T-cell (primary cell): ENCODE results near the gene CD160. TPM values are rescaled to one million over a fixed set of nuclear protein-coding genes. Genes with fewer than 3 reads are reported as not detected.

Source experiments
- ATAC-seq, 4 experiments: fragments of 200-7000 bp in 3 of 4; fragments of 150-1000 bp in 1 of 4; cut with Tn5 transposase; replicated peaks in 1 of 4; 1 replicate in 3 of 4; 2 replicates in 1 of 4; pipeline ENCODE4 v1.10.0; 2021; ENCODE audit warnings: moderate library complexity in 3 of 4, mild to moderate bottlenecking in 2 of 4, moderate number of reproducible peaks in 1 of 4
- CTCF ChIA-PET, 2 donors: fragments of 300-600 bp; sonication (Branson Sonifier 250); formaldehyde crosslinking; loops; one replicate each; lab custom pipeline; 2022; ENCODE audit warnings: antibody characterized with exemption in 2 of 2; lab: Charles Lee
- POLR2A ChIA-PET, 2 donors: fragments of 300-600 bp; sonication (Branson Sonifier 250); formaldehyde crosslinking; loops; one replicate each; lab custom pipeline; 2022; ENCODE audit warnings: antibody characterized with exemption in 2 of 2; lab: Charles Lee
- DNase-seq, 35 experiments: peaks; one replicate each; pipeline versions ENCODE4 v3.0.0 to v3.0.0-alpha.2; 2013 to 2023
- H3K27ac ChIP-seq: one replicate; pipeline ENCODE4 v1.5.1; 2013; ENCODE audit warnings: low read length
- H3K27me3 ChIP-seq, 2 experiments: replicated peaks in 1 of 2; 1 replicate in 1 of 2; 2 replicates in 1 of 2; pipeline versions ENCODE4 v1.6.1 to v1.7.0; 2013; ENCODE audit warnings: low read length in 1 of 2, mixed read lengths in 1 of 2; ENCODE audit not compliant: control insufficient read depth in 2 of 2, insufficient read depth in 2 of 2; ENCODE audit errors: extremely low read depth in 1 of 2
- H3K36me3 ChIP-seq, 2 donors: 1 replicate in 1 of 2; 2 replicates in 1 of 2; pipeline versions ENCODE4 v1.6.1 to v1.7.0; 2013; ENCODE audit warnings: low read length in 1 of 2; ENCODE audit not compliant: control insufficient read depth in 2 of 2, insufficient read depth in 1 of 2; ENCODE audit errors: extremely low read depth in 1 of 2
- H3K4me1 ChIP-seq, 2 experiments: 1 replicate in 1 of 2; 2 replicates in 1 of 2; pipeline versions ENCODE4 v1.6.1 to v1.7.0; 2013; ENCODE audit warnings: low read length in 2 of 2, mixed read lengths in 1 of 2; ENCODE audit not compliant: insufficient read depth in 2 of 2, control insufficient read depth in 1 of 2; ENCODE audit errors: extremely low read depth in 1 of 2
- H3K4me3 ChIP-seq, 2 donors: 1 replicate in 1 of 2; 2 replicates in 1 of 2; pipeline versions ENCODE4 v1.5.1 to v1.7.0; 2013; ENCODE audit warnings: mild to moderate bottlenecking in 2 of 2, low read length in 1 of 2, moderate library complexity in 1 of 2; ENCODE audit not compliant: control insufficient read depth in 1 of 2; ENCODE audit errors: extremely low read depth in 1 of 2
- H3K9me3 ChIP-seq: 2 replicates; pipeline ENCODE4 v1.7.0; 2013
- H3K27ac Mint-ChIP-seq, 2 donors: one replicate each; pipeline ENCODE4 v1.8.0; 2020 to 2021; ENCODE audit warnings: mild to moderate bottlenecking in 2 of 2, mixed read lengths in 2 of 2
- H3K27me3 Mint-ChIP-seq, 2 donors: one replicate each; pipeline ENCODE4 v1.8.0; 2021 to 2022; ENCODE audit warnings: mixed read lengths in 2 of 2
- H3K36me3 Mint-ChIP-seq: one replicate; pipeline ENCODE4 v1.8.0; 2021; ENCODE audit warnings: mixed read lengths
- H3K4me1 Mint-ChIP-seq, 3 donors: one replicate each; pipeline ENCODE4 v1.8.0; 2020 to 2022; ENCODE audit warnings: mixed read lengths in 3 of 3, mild to moderate bottlenecking in 1 of 3
- H3K4me3 Mint-ChIP-seq, 3 donors: one replicate each; pipeline ENCODE4 v1.8.0; 2020 to 2022; ENCODE audit warnings: mild to moderate bottlenecking in 3 of 3, mixed read lengths in 3 of 3, moderate library complexity in 3 of 3
- H3K9me3 Mint-ChIP-seq, 3 donors: one replicate each; pipeline ENCODE4 v1.8.0; 2020 to 2022; ENCODE audit warnings: mixed read lengths in 3 of 3
- WGBS: methylation state at CpG from one replicate; pipeline ENCODE4 v1.1.5; 2013; ENCODE audit warnings: missing lambda C conversion rate; ENCODE audit not compliant: insufficient coverage; 5-methylcytosine and 5-hydroxymethylcytosine counted together
- total RNA-seq, 35 experiments: library from RNA in 6 of 35; stranded (reverse) in 6 of 35; fragments of 120-200 nt in 1 of 35; gene quantifications; one replicate each; pipeline versions ENCODE4 v1.2.1 to v1.2.4 and lab custom pipeline; 2013 to 2026

The CD160 gene
- total RNA-seq, 5 donors from 2014 or later (not counting 1 experiment from before 2014, with no cell fraction given): 0.53 to 9.1 (median 1.7) TPM

DNA sequence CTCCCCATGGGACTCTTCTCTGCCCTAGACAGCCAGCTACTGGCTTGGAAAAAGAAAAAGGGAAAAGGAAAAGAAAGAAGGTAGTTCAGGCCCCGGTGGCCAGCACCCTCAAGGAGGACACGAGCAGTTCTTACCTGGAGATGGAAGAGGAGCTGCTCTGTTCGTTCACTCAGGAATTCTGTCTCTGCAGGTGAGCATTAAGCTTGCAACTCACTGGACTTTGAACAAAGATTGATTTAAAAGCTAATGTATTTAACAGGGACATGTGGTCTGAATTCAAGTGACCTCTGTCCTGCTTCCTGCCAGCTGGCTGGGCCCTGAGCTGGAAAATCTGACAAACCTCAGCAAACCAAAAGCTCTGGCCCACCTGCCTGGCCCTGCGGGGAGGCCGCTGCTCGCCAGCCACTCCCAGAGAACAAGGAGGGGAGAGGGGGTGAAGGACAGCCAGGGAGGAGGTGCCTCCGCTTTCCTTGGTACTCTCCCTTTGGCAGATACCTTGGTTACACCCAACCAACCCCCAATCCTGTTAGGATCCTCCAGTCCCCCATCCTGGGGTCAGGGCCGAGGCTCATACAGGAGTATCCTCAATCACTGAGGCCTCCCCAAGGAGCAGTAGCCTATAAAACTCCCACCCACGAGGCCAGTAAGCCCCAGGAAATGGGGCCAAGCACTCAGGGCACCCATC lies 12.0 kb upstream of the CD160 start, which contains the start of gene PDZK1:
Gene PDZK1 (minus strand): TSS at position 186 of the 685 bp plus-strand sequence. CDS start 19,347 bp downstream, outside the sequence.
- H3K36me3 Mint-ChIP-seq: no peaks in the 10 kb centered on the region
- no peak for ATAC-seq
- H3K27me3 ChIP-seq: no peaks in the 10 kb centered on the region
- H3K9me3 ChIP-seq: no peaks in the 10 kb centered on the region
- no peak within 1 kb of the TSS for H3K27ac Mint-ChIP-seq
- H3K4me1 ChIP-seq: no peaks in the 10 kb centered on the region
- DNase-seq: no peak
- H3K36me3 ChIP-seq: no peaks in the 10 kb centered on the region
- H3K27me3 Mint-ChIP-seq: no peaks in the 10 kb centered on the region
- ChIA-PET CTCF (no interaction called here), POLR2A (no interaction called here)
- H3K4me3 Mint-ChIP-seq: no peak within 1 kb of the TSS
- H3K4me3 ChIP-seq: no peak within 1 kb of the TSS
- H3K27ac ChIP-seq: no peak within 1 kb of the TSS
- H3K4me1 Mint-ChIP-seq: no peaks in the 10 kb centered on the region
- 68% methylated on average over 3 of the region's 9 CpGs for WGBS
- H3K9me3 Mint-ChIP-seq: no peaks in the 10 kb centered on the region

DNA sequence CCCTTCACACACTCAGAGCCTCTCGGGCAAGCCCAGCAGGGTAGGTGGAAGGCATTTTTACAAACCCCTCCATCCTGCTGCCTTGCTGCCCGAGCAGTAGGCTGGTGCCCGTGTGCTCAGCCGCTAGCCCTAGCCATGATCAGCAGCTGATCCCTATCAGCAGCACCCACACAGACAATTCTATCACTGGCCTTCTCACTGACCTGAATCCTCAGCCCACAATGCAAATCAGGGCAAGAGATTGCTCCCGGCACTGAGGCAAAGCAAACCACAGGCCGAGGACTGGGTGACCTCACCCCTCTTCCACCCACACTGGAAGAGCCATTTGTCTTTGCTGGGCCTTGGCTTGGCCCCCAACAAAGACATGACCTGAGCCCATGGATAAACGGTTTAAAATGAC lies 11.2 kb upstream of the CD160 start:
- H3K4me1 Mint-ChIP-seq: no peaks in the 10 kb centered on the region
- CTCF ChIA-PET: no interaction called here
- no peak for ATAC-seq

GRCh38 chr1:145710291-145711027 lies 8.8 kb upstream of the CD160 start:
- no peaks in the 10 kb centered on the region for H3K27me3 ChIP-seq
- POLR2A ChIA-PET: no interaction called here

More for the DNA sequence above, 11.2 kb upstream of the CD160 start:
- Histone ChIP-seq H3K27ac (no peak overlapping the region), H3K4me1 (no peaks in the 10 kb centered on the region), H3K27me3 (no peaks in the 10 kb centered on the region), H3K9me3 (no peaks in the 10 kb centered on the region), H3K36me3 (no peaks in the 10 kb centered on the region), H3K4me3 (no peak overlapping the region)
- Mint-ChIP-seq H3K9me3 (no peaks in the 10 kb centered on the region), H3K4me3 (no peak overlapping the region), H3K27ac (no peak overlapping the region), H3K27me3 (no peaks in the 10 kb centered on the region), H3K36me3 (no peaks in the 10 kb centered on the region)
- no peak for DNase-seq
- POLR2A ChIA-PET: no interaction called here
- WGBS: 46% methylated on average over 5 of the region's 7 CpGs

DNA sequence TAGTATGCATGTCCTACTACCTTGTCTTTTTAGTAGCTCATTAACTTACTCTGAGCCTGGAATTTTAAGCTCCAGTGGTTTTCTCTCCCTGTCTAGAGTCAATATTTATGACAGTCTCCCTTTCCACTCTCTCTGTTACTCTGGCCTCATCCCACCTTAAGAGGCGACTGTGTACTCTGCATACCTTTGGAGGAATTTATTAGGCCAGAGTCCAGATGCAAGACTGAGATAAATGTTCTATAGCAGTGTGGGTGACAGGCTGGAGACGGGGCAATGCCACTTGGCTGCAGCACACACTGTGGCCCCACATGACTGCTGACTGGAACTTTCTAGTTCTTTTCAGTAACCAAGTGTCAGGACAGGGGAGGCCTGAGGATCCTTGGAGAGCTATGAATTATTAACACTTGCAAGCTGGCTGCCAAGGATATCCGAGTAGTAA lies 8.1 kb upstream of the CD160 start:
- H3K9me3 ChIP-seq: no peaks in the 10 kb centered on the region
- H3K9me3 Mint-ChIP-seq: no peaks in the 10 kb centered on the region

More at GRCh38 chr1:145710291-145711027, 8.8 kb upstream of the CD160 start:
- Mint-ChIP-seq H3K27me3 (no peaks in the 10 kb centered on the region), H3K9me3 (no peaks in the 10 kb centered on the region), H3K4me1 (no peaks in the 10 kb centered on the region), H3K27ac (no peak overlapping the region), H3K36me3 (no peaks in the 10 kb centered on the region), H3K4me3 (no peak overlapping the region)
- DNase-seq (no peak), ATAC-seq (no peak)
- WGBS: no CpG with 5 or more reads among the region's 4 CpGs
- peaks cover 0 to 3% of the 10 kb centered on the region in 2 experiments for H3K4me1 ChIP-seq
- no peaks in the 10 kb centered on the region for H3K36me3 ChIP-seq
- H3K4me3 ChIP-seq: no peak overlapping the region
- H3K27ac ChIP-seq: no peak overlapping the region
- CTCF ChIA-PET: no interaction called here
- no peaks in the 10 kb centered on the region for H3K9me3 ChIP-seq

GRCh38 chr1:145714524-145715111 lies 4.7 kb upstream of the CD160 start:
- POLR2A ChIA-PET: no interaction called here
- Mint-ChIP-seq H3K27me3 (peaks cover 0 to 5% of the 10 kb centered on the region in 2 donors), H3K27ac (no peak overlapping the region), H3K36me3 (no peaks in the 10 kb centered on the region), H3K4me1 (peaks cover 0 to 14% (median 11%) of the 10 kb centered on the region in 3 donors), H3K9me3 (no peaks in the 10 kb centered on the region), H3K4me3 (no peak overlapping the region)
- Histone ChIP-seq H3K4me3 (no peak overlapping the region), H3K27ac (no peak overlapping the region), H3K27me3 (no peaks in the 10 kb centered on the region), H3K9me3 (no peaks in the 10 kb centered on the region), H3K4me1 (peaks cover 0 to 37% of the 10 kb centered on the region in 2 experiments), H3K36me3 (no peaks in the 10 kb centered on the region)
- CTCF ChIA-PET: interaction anchor here in 1 of 2 donors (0.6 kb wide), 2 partner anchors 29 to 61 kb away, joined by 3 read pairs; no protein-coding TSS in a partner anchor
- DNase-seq (no peak), ATAC-seq (no peak)
- 79% methylated on average over 4 of the region's 6 CpGs for WGBS

More for the DNA sequence above, 8.1 kb upstream of the CD160 start:
- DNase-seq: no peak
- no peaks in the 10 kb centered on the region for H3K36me3 Mint-ChIP-seq
- ChIA-PET POLR2A (no interaction called here), CTCF (no interaction called here)
- Histone ChIP-seq H3K27me3 (no peaks in the 10 kb centered on the region), H3K36me3 (no peaks in the 10 kb centered on the region), H3K4me3 (no peak overlapping the region), H3K27ac (no peak overlapping the region), H3K4me1 (peaks cover 0 to 9% of the 10 kb centered on the region in 2 experiments)
- 100% methylated on average over 1 of the region's 3 CpGs for WGBS
- H3K27me3 Mint-ChIP-seq: no peaks in the 10 kb centered on the region
- no peak overlapping the region for H3K4me3 Mint-ChIP-seq
- no peak overlapping the region for H3K27ac Mint-ChIP-seq
- no peak for ATAC-seq
- H3K4me1 Mint-ChIP-seq: no peaks in the 10 kb centered on the region

DNA sequence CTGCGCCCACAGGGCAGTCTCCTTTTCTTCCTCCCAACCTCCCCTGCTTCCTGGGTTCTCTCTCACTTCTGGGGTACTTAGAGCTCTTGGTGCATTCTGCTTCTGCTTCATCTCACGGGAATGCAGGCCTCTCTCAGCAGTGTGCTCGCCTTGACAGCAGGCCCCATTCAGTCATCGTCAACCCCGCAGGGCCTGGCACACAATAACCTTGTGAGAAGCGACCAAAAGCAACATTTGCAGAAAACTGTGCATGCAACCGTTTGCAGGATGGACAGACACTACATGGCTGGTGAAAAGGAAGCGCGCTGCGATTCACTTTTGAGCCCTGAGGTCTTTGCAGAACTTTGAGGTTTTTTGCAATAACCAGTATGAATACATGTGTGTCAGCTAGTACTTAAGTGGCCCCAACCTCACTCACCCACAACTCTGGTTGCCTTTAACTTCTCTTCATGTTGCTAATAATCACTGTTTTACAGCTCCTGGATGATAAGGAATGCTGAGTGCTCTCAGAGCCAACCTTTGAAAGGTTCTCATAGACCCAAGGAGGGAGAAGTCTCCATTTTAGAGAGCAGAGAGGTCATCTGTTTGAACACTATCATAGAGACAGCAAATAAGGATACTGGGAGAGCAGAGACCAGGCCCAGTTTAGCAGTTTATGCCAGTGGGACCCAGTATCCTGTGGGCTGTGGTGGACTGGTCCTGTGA lies 2.5 kb upstream of the CD160 start:
- no peaks in the 10 kb centered on the region for H3K36me3 ChIP-seq
- ChIA-PET POLR2A (no interaction called here), CTCF (no interaction called here)
- H3K9me3 ChIP-seq: no peaks in the 10 kb centered on the region
- H3K27ac Mint-ChIP-seq: peak overlapping the region in 1 of 2 donors; percentile 35
- H3K4me3 Mint-ChIP-seq: no peak overlapping the region
- WGBS: 71% methylated on average over 7 of the region's 10 CpGs
- peaks cover 8 to 14% of the 10 kb centered on the region in 2 donors for H3K27me3 Mint-ChIP-seq
- peak in 1 of 35 experiments; percentile 3 for DNase-seq
- H3K4me1 ChIP-seq: peaks cover 0 to 55% of the 10 kb centered on the region in 2 experiments
- no peaks in the 10 kb centered on the region for H3K9me3 Mint-ChIP-seq
- peaks cover 9 to 30% (median 25%) of the 10 kb centered on the region in 3 donors for H3K4me1 Mint-ChIP-seq
- H3K4me3 ChIP-seq: no peak overlapping the region
- no peaks in the 10 kb centered on the region for H3K36me3 Mint-ChIP-seq
- no peak overlapping the region for H3K27ac ChIP-seq
- peaks cover 0 to 16% of the 10 kb centered on the region in 2 experiments for H3K27me3 ChIP-seq
- no peak for ATAC-seq
